Lower lobe of right lung (tissue), 2 donors: Measurements from ENCODE around the gene DRICH1. TPM values are rescaled to one million over a fixed set of nuclear protein-coding genes. Genes with fewer than 3 reads are reported as not detected.
A peak's percentile ranks its signal among the peaks of the same experiment; 100 is the strongest.
"Not testable (repeated sequence)": the region's sequence is repeated elsewhere in the genome, so short reads cannot be mapped to it uniquely, and the experiment has no call there.

Source experiments
- ATAC-seq, 2 donors: fragments of 200-7000 bp; cut with Tn5 transposase; one replicate each; pipeline ENCODE4 v1.9.1; 2020 to 2022; ENCODE audit warnings: mild to moderate bottlenecking in 2 of 2, moderate library complexity in 2 of 2
- DNase-seq: peaks from one replicate; pipeline ENCODE4 v3.0.0-alpha.2; 2020
- H3K27ac ChIP-seq: fragments of 200-600 bp; one replicate; pipeline ENCODE4 v1.8.0; 2022
- H3K27me3 ChIP-seq: fragments of 200-600 bp; one replicate; pipeline ENCODE4 v1.8.0; 2022; ENCODE audit warnings: low read depth
- H3K36me3 ChIP-seq: fragments of 200-600 bp; one replicate; pipeline ENCODE4 v1.8.0; 2022; ENCODE audit warnings: mild to moderate bottlenecking
- H3K4me1 ChIP-seq: fragments of 200-600 bp; one replicate; pipeline ENCODE4 v1.8.0; 2022
- H3K4me3 ChIP-seq: fragments of 200-600 bp; one replicate; pipeline ENCODE4 v1.8.0; 2022; ENCODE audit warnings: mild to moderate bottlenecking
- H3K9me3 ChIP-seq: fragments of 200-600 bp; one replicate; pipeline ENCODE4 v1.8.0; 2022
- intact Hi-C: fragments of 100-400 bp; cut with DNase I; formaldehyde crosslinking; loops from one replicate; pipeline ENCODE4 v1.11.0; 2022
- total RNA-seq: library from RNA; stranded (reverse); fragmentation: NEBNext Ultra II Directional; extraction: Animal tissue kit (Norgen Biotek cat#: 25700); gene quantifications from one replicate; pipeline ENCODE4 v1.2.1, GENCODE V29; 2021
- TF ChIP-seq, protein P1 (sequence below): fragments of 200-600 bp; IDR thresholded peaks from one replicate; pipeline ENCODE4 v1.8.0; 2022; ENCODE audit warnings: antibody characterized with exemption, mild to moderate bottlenecking
- donor health status: DM: no; HTN: yes; CAD: no; lungs with severe emphysema.

The DRICH1 gene
- total RNA-seq, 1 donor from 2014 or later = 1.6 TPM

DNA sequence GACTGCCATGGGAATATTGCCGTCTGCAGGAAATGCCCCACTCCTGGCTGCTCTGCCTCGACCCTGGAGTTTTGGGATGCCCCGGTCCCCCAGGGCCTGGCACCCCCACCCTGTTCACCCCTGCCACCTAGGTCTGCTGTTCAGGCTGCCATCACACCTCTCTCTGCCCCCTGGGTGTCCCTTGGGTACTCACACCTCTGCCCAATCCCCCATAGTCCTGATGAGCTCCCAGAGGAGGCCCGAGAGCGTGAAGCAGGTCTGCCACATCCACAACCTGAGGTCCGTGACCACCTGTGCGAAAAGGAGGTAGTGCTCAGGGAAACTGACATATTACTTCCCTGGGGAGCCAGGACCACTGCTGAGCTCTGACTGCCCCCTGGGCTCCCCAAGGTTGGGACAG lies 20.2 kb upstream of the DRICH1 start:
- ATAC-seq (no peak), DNase-seq (peak; percentile 23)
- Histone ChIP-seq H3K27me3 (no peaks in the 10 kb centered on the region), H3K27ac (no peak overlapping the region), H3K9me3 (no peaks in the 10 kb centered on the region), H3K4me1 (no peaks in the 10 kb centered on the region), H3K36me3 (peaks cover 3% of the 10 kb centered on the region), H3K4me3 (no peak overlapping the region)
- TF ChIP-seq, protein P1, sequence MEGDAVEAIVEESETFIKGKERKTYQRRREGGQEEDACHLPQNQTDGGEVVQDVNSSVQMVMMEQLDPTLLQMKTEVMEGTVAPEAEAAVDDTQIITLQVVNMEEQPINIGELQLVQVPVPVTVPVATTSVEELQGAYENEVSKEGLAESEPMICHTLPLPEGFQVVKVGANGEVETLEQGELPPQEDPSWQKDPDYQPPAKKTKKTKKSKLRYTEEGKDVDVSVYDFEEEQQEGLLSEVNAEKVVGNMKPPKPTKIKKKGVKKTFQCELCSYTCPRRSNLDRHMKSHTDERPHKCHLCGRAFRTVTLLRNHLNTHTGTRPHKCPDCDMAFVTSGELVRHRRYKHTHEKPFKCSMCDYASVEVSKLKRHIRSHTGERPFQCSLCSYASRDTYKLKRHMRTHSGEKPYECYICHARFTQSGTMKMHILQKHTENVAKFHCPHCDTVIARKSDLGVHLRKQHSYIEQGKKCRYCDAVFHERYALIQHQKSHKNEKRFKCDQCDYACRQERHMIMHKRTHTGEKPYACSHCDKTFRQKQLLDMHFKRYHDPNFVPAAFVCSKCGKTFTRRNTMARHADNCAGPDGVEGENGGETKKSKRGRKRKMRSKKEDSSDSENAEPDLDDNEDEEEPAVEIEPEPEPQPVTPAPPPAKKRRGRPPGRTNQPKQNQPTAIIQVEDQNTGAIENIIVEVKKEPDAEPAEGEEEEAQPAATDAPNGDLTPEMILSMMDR = no peak
- intact Hi-C loops = no loop called here

DNA sequence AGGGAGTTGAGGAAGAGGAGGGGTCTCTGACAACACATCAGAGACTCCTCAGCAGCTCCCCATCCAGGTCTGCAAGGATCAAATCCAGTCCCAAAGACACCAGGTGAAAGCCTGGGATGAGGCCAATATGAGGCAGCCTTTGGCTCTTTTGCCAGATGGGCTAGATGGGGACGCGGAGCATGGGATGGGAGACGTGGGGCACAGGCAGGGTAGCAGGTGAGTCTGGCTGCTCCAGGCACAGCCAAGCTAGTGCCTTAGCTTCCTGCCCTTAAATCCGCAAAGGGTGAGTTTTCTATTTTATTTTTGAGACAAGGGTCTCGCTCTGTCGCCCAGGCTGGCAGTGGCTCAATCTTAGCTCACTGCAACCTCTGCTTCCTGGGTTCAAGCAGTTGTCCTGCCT lies 19.6 kb upstream of the DRICH1 start:
- Histone ChIP-seq H3K9me3 (no peaks in the 10 kb centered on the region), H3K27me3 (no peaks in the 10 kb centered on the region), H3K27ac (no peak overlapping the region), H3K36me3 (peaks cover 3% of the 10 kb centered on the region), H3K4me1 (no peaks in the 10 kb centered on the region), H3K4me3 (no peak overlapping the region)
- intact Hi-C loops = no loop called here
- no peak for ATAC-seq
- TF ChIP-seq, protein P1 = no peak
- DNase-seq = no peak

DNA sequence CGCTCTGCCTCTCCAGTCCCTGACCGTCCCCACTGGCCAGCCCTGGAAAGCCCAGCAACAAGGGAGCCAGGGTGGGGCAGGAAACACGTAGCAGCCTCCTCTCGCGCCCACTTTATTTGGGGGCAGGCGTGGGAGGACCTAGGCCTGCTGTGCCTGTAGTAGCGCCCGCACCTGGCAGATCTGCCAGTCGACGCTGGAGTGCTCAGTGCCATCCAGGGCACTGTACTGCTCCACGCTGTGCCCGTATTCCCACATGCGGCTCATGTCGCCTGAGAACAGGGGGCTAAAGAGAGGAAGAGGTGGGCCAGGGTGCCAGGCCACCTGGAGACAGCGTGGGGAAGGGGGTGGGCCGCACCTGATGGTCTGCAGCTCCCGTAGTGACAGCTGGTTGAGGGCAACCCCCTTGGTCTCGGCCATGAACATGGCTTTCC lies 17.0 kb upstream of the DRICH1 start:
- H3K27ac ChIP-seq = no peak overlapping the region
- intact Hi-C loops = no loop called here
- H3K4me3 ChIP-seq = no peak overlapping the region
- H3K36me3 ChIP-seq = peaks cover 3% of the 10 kb centered on the region
- TF ChIP-seq, protein P1 = no peak
- ATAC-seq = no peak
- DNase-seq = peak; percentile 33
- no peaks in the 10 kb centered on the region for H3K9me3 ChIP-seq
- no peaks in the 10 kb centered on the region for H3K4me1 ChIP-seq
- H3K27me3 ChIP-seq = no peaks in the 10 kb centered on the region

DNA sequence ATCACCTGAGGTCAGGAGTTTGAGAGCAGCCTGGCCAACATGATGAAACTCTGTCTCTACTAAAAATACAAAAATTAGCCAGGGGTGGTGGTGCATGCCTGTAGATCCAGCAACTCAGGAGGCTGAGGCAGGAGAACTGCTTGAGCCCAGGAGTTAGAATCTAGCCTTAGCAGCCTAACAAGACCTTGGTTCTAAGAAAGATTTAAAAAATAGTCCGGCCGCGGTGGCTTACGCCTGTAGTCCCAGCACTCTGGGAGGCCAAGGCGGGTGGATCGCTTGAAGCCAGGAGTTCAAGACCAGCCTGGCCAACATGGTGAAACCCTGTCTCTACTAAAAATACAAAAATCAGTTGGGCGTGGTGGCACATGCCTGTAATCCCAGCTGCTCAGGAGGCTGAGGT lies 14.4 kb upstream of the DRICH1 start:
- ATAC-seq, H3K4me3 ChIP-seq, DNase-seq, H3K4me1 ChIP-seq, H3K36me3 ChIP-seq, H3K9me3 ChIP-seq, H3K27ac ChIP-seq, intact Hi-C loops, H3K27me3 ChIP-seq: not testable (repeated sequence)

DNA sequence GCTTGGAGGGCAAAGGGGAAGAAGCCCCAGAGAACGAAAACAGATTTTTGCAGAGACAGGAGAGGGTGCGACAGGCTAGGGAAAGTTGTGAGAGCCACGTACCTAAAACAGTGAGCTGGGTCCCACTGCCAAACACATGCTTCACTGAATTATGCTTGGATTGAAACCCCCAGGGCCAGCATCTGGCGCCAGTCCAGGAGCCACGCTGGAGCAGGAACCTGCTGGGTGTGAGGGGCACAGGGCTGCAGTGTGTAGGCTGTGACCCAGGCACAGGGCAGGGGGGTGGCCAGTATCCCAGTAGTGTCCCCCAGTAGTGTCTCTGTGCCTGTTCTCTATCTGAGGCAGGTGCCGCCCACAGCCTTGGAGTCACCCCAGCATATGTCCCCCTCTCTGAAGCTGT lies 8.1 kb upstream of the DRICH1 start:
- H3K4me1 ChIP-seq, H3K4me3 ChIP-seq, H3K27ac ChIP-seq, H3K9me3 ChIP-seq, H3K27me3 ChIP-seq, intact Hi-C loops, DNase-seq, H3K36me3 ChIP-seq: not testable (repeated sequence)
- peak in 1 of 2 donors; percentile 29 for ATAC-seq

DNA sequence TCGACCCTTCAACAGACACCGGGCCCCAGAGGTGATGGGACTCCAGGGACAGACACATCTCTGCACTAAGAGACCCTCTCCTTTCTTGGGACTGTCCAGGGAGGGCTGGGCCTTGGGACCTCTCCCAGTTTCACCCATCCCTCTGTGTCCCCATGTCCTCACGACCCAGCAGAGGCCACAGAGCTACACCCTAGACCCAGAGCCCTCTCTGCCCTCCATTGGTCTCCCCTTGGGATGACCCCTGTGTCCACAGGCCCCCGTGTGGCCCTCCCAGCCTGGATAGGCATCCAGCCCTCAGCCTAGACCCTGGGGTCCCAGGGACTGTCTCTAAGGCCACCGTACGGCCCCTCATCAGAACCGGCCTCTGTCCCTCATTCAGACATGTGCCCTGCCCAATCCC lies 7.5 kb upstream of the DRICH1 start:
- peak in 1 of 2 donors; percentile 33 for ATAC-seq
- DNase-seq = no peak
- intact Hi-C loops = no loop called here
- Histone ChIP-seq H3K36me3 (no peaks in the 10 kb centered on the region), H3K27me3 (no peaks in the 10 kb centered on the region), H3K4me3 (no peak overlapping the region), H3K9me3 (no peaks in the 10 kb centered on the region), H3K4me1 (no peaks in the 10 kb centered on the region), H3K27ac (no peak overlapping the region)
- TF ChIP-seq, protein P1 = no peak

DNA sequence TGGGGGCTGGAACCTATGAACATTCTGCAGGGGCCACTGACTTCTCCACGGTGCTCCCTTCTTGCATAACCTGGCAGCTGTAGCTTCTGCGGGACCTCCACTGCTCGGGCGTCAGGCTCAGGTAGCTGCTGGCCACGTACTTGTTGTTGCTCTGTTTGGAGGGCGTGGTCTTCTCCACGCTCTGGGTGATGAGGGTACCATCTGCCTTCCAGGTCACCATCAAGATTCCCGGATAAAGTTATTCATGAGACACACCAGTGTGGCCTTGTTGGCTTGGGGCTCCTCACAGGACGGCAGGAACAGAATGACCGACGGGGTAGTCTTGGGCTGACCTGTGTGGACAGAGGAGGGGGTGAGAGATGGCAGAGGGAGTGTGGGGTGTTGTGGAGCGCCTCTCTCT lies 6.5 kb upstream of the DRICH1 start:
- Histone ChIP-seq H3K27ac (no peak overlapping the region), H3K9me3 (no peaks in the 10 kb centered on the region), H3K36me3 (no peaks in the 10 kb centered on the region), H3K4me3 (no peak overlapping the region), H3K4me1 (no peaks in the 10 kb centered on the region), H3K27me3 (no peaks in the 10 kb centered on the region)
- ATAC-seq (no peak), DNase-seq (no peak)
- TF ChIP-seq, protein P1 = no peak
- intact Hi-C loops = no loop called here

DNA sequence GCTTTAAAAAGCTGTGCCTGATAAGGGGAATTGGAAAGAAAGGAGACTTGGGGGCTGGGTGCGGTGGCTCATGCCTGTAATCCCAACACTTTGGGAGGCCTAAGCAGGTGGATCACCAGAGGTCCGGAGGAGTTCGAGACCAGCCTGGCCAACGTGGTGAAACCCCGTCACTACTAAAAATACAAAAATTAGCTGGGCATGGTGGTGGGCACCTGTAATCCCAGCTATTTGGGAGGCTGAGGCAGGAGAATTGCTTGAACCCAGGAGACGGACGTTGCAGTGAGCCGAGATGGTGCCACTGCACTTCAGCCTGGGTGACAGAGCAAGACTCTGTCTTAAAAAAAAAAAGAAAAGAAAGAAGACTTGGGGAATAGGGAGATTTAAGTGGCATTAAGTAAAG lies 3.2 kb upstream of the DRICH1 start:
- H3K27me3 ChIP-seq, DNase-seq, H3K27ac ChIP-seq, H3K4me1 ChIP-seq, ATAC-seq, H3K4me3 ChIP-seq, intact Hi-C loops, H3K36me3 ChIP-seq, H3K9me3 ChIP-seq: not testable (repeated sequence)

DNA sequence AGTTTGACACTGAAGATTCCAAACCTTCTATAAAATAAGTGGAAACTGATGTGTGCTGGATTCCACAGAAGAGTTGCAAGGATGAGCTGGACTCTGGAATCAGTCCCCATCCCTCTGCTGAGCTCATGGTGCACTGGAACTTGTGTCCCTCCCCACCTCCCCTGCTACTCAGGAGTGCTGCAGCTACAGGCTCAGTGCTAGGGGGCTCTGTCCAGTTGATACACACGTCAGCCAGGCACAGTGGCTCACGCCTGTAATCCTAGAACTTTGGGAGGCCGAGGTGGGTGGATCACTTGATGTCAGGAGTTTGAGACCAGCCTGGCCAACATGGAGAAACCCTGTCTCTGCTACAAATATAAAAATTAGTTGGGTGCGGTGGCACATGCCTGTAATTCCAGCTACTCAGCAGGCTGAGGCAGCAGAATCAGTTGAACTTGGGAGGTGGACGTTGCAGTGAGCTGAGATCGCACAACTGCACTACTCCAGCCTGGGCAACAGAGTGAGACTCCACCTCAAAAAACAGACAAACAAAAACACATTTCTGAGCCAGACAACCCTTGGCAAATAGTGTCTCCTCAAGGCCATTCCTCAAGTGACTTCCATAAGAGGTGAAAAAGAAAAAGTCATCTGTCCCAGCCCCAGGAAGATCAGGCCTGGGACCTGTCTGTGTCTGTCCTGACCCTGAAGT lies 3.9 kb downstream of the DRICH1 start:
- DNase-seq, intact Hi-C loops, H3K36me3 ChIP-seq, H3K27ac ChIP-seq, H3K9me3 ChIP-seq, ATAC-seq, H3K4me3 ChIP-seq, H3K4me1 ChIP-seq, H3K27me3 ChIP-seq: not testable (repeated sequence)
